CD14-positive monocyte (primary cell): ENCODE data around the gene LRRK2. TPM values are rescaled to one million over a fixed set of nuclear protein-coding genes. Genes with fewer than 3 reads are reported as not detected.
A peak's percentile ranks its signal among the peaks of the same experiment; 100 is the strongest.
"Not testable (repeated sequence)": the region's sequence is repeated elsewhere in the genome, so short reads cannot be mapped to it uniquely, and the experiment has no call there.

Experiments
- DNase-seq, 3 donors: peaks; one replicate each; pipeline ENCODE4 v3.0.0-alpha.2; 2011 to 2022
- H2AFZ ChIP-seq: 2 replicates; pipeline ENCODE4 v1.6.0; 2012; ENCODE audit warnings: mild to moderate bottlenecking, low read depth, low read length, inconsistent platforms; ENCODE audit not compliant: insufficient read depth, poor library complexity, severe bottlenecking
- H3K27ac ChIP-seq, 2 donors: 1 replicate in 1 of 2; 2 replicates in 1 of 2; pipeline ENCODE4 v1.5.1; 2012 to 2013; ENCODE audit warnings: low read length in 2 of 2, control low read depth in 1 of 2, inconsistent platforms in 1 of 2, low read depth in 1 of 2, mild to moderate bottlenecking in 1 of 2
- H3K27me3 ChIP-seq, 2 donors: one replicate each; pipeline versions ENCODE4 v1.6.0 to v1.6.1; 2011 to 2013; ENCODE audit warnings: low read length in 2 of 2; ENCODE audit not compliant: control insufficient read depth in 2 of 2, insufficient read depth in 2 of 2
- H3K36me3 ChIP-seq, 2 donors: replicated peaks in 1 of 2; 1 replicate in 1 of 2; 2 replicates in 1 of 2; pipeline versions ENCODE4 v1.5.1 to v1.6.1; 2012 to 2013; ENCODE audit warnings: low read length in 2 of 2, control low read depth in 1 of 2, inconsistent platforms in 1 of 2, mild to moderate bottlenecking in 1 of 2; ENCODE audit not compliant: insufficient read depth in 2 of 2, control insufficient read depth in 1 of 2
- H3K4me1 ChIP-seq, 2 donors: 1 replicate in 1 of 2; 2 replicates in 1 of 2; pipeline versions ENCODE4 v1.5.1 to v1.6.1; 2012 to 2013; ENCODE audit warnings: low read length in 2 of 2, control low read depth in 1 of 2, inconsistent platforms in 1 of 2, mild to moderate bottlenecking in 1 of 2, moderate library complexity in 1 of 2; ENCODE audit not compliant: insufficient read depth in 2 of 2, control insufficient read depth in 1 of 2
- H3K4me2 ChIP-seq: replicated peaks from 2 replicates; pipeline ENCODE3; 2012; ENCODE audit warnings: low read length, moderate library complexity, mild to moderate bottlenecking; ENCODE audit not compliant: poor library complexity, severe bottlenecking; ENCODE audit errors: extremely low read depth
- H3K4me3 ChIP-seq, 3 experiments: fragments of 200-600 bp in 1 of 3; sonication (generic) in 1 of 3; replicated peaks in 1 of 3; 1 replicate in 2 of 3; 2 replicates in 1 of 3; pipeline ENCODE4 v1.5.1; 2011 to 2013; ENCODE audit warnings: low read length in 3 of 3, mild to moderate bottlenecking in 3 of 3, control low read depth in 2 of 3, low read depth in 2 of 3, inconsistent platforms in 1 of 3, moderate library complexity in 1 of 3
- H3K79me2 ChIP-seq: 2 replicates; pipeline ENCODE4 v1.6.0; 2012; ENCODE audit warnings: mild to moderate bottlenecking, control low read depth, inconsistent platforms, low read length, moderate library complexity; ENCODE audit not compliant: insufficient read depth
- H3K9ac ChIP-seq: 2 replicates; pipeline ENCODE4 v1.6.0; 2017; ENCODE audit warnings: low read length, mild to moderate bottlenecking; ENCODE audit not compliant: insufficient read depth, poor library complexity, severe bottlenecking
- H3K9me3 ChIP-seq, 2 donors: replicated peaks in 1 of 2; 1 replicate in 1 of 2; 2 replicates in 1 of 2; pipeline versions ENCODE4 v1.5.1 to v1.6.1; 2012 to 2013; ENCODE audit warnings: low read length in 2 of 2, control low read depth in 1 of 2; ENCODE audit not compliant: control insufficient read depth in 1 of 2, insufficient read depth in 1 of 2
- H4K20me1 ChIP-seq: 2 replicates; pipeline ENCODE4 v1.6.0; 2012; ENCODE audit warnings: mild to moderate bottlenecking, low read length, control low read depth, moderate library complexity; ENCODE audit not compliant: insufficient read depth
- H3K27ac Mint-ChIP-seq, 7 donors: one replicate each; pipeline ENCODE4 v1.8.0; 2020; ENCODE audit warnings: mild to moderate bottlenecking in 7 of 7, mixed read lengths in 7 of 7, moderate library complexity in 6 of 7, inconsistent platforms in 2 of 7
- H3K27me3 Mint-ChIP-seq, 3 donors: one replicate each; pipeline ENCODE4 v1.8.0; 2021 to 2022; ENCODE audit warnings: low read depth in 3 of 3, mild to moderate bottlenecking in 3 of 3, mixed read lengths in 3 of 3, moderate library complexity in 3 of 3, inconsistent platforms in 1 of 3
- H3K36me3 Mint-ChIP-seq, 2 donors: one replicate each; pipeline ENCODE4 v1.8.0; 2020; ENCODE audit warnings: mixed read lengths in 2 of 2, inconsistent platforms in 1 of 2, mild to moderate bottlenecking in 1 of 2
- H3K4me1 Mint-ChIP-seq: one replicate; pipeline ENCODE4 v1.8.0; 2020; ENCODE audit warnings: mild to moderate bottlenecking, mixed read lengths
- H3K4me3 Mint-ChIP-seq, 2 donors: one replicate each; pipeline ENCODE4 v1.8.0; 2020; ENCODE audit warnings: mild to moderate bottlenecking in 2 of 2, mixed read lengths in 2 of 2, moderate library complexity in 1 of 2
- H3K9me3 Mint-ChIP-seq, 7 donors: one replicate each; pipeline ENCODE4 v1.8.0; 2020 to 2022; ENCODE audit warnings: mixed read lengths in 7 of 7, mild to moderate bottlenecking in 6 of 7, moderate library complexity in 6 of 7, inconsistent platforms in 2 of 7
- WGBS: methylation state at CpG from one replicate; pipeline ENCODE4 v1.1.5; 2013; ENCODE audit warnings: missing lambda C conversion rate; ENCODE audit not compliant: insufficient coverage; 5-methylcytosine and 5-hydroxymethylcytosine counted together
- intact Hi-C, 2 donors: fragments of 100-400 bp; cut with micrococcal nuclease; formaldehyde crosslinking; loops; one replicate each; pipeline versions ENCODE4 v1.15.0 to v1.15.1; 2023
- polyA plus RNA-seq, 3 donors: library from polyadenylated mRNA; depleted of rRNA in 1 of 3; unstranded in 2 of 3; stranded (reverse) in 1 of 3; fragments of 300-500 nt in 2 of 3; fragments of >200 nt in 1 of 3; fragmentation: Illumina TruSeq in 2 of 3; gene quantifications; 1 replicate in 2 of 3; 2 replicates in 1 of 3; pipeline ENCODE4 v1.2.3, GENCODE V29; 2012 to 2021
- TF ChIP-seq, protein P1 (sequence below): fragments of 200-600 bp; IDR thresholded peaks from one replicate; pipeline ENCODE4 v1.8.0; 2022; ENCODE audit warnings: antibody characterized with exemption, mild to moderate bottlenecking

Gene LRRK2
- polyA plus RNA-seq, 3 donors = 47.7 to 67.2 (median 47.9) TPM

DNA sequence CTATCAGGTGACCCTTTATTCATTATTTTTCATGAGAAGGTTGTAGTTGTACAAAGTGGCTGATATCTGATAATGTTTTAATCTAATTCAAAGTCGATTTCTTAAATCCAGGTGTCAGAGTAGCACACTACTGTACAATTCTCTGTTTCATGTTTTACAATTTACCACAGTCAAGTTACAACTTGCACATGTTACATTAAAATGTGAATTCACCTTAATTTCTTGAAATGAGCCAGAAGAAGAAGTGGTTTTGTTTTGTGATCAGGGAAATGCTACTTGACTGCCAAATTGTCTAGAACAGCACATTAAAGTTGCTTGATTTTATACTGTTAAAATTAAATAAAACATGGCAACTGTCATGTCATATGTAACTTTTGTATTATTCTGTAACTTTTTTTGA, 23.2 kb downstream of the LRRK2 start:
- no peak overlapping the region for H2AFZ ChIP-seq
- peaks cover 70 to 81% of the 10 kb centered on the region in 2 donors for H3K36me3 Mint-ChIP-seq
- intact Hi-C loops = no loop called here
- peaks cover 0 to 3% (median 0%) of the 10 kb centered on the region in 7 donors for H3K9me3 Mint-ChIP-seq
- H3K4me3 Mint-ChIP-seq = no peak overlapping the region
- WGBS = no CpG with 5 or more reads among the region's 1 CpG
- no peaks in the 10 kb centered on the region for H3K9me3 ChIP-seq
- H3K4me3 ChIP-seq = no peak overlapping the region
- no peaks in the 10 kb centered on the region for H3K27me3 ChIP-seq
- no peak overlapping the region for H3K4me2 ChIP-seq
- H3K27me3 Mint-ChIP-seq = no peaks in the 10 kb centered on the region
- H3K4me1 ChIP-seq = no peaks in the 10 kb centered on the region
- H4K20me1 ChIP-seq = peaks cover 95% of the 10 kb centered on the region
- H3K79me2 ChIP-seq = peaks cover 32% of the 10 kb centered on the region
- peaks cover 4% of the 10 kb centered on the region for H3K4me1 Mint-ChIP-seq
- no peak overlapping the region for H3K9ac ChIP-seq
- TF ChIP-seq, protein P1, sequence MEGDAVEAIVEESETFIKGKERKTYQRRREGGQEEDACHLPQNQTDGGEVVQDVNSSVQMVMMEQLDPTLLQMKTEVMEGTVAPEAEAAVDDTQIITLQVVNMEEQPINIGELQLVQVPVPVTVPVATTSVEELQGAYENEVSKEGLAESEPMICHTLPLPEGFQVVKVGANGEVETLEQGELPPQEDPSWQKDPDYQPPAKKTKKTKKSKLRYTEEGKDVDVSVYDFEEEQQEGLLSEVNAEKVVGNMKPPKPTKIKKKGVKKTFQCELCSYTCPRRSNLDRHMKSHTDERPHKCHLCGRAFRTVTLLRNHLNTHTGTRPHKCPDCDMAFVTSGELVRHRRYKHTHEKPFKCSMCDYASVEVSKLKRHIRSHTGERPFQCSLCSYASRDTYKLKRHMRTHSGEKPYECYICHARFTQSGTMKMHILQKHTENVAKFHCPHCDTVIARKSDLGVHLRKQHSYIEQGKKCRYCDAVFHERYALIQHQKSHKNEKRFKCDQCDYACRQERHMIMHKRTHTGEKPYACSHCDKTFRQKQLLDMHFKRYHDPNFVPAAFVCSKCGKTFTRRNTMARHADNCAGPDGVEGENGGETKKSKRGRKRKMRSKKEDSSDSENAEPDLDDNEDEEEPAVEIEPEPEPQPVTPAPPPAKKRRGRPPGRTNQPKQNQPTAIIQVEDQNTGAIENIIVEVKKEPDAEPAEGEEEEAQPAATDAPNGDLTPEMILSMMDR = no peak
- H3K36me3 ChIP-seq = peaks cover 90 to 92% of the 10 kb centered on the region in 2 donors
- DNase-seq = no peak
- peak overlapping the region in 1 of 7 donors; percentile 9 for H3K27ac Mint-ChIP-seq
- H3K27ac ChIP-seq = no peak overlapping the region

DNA sequence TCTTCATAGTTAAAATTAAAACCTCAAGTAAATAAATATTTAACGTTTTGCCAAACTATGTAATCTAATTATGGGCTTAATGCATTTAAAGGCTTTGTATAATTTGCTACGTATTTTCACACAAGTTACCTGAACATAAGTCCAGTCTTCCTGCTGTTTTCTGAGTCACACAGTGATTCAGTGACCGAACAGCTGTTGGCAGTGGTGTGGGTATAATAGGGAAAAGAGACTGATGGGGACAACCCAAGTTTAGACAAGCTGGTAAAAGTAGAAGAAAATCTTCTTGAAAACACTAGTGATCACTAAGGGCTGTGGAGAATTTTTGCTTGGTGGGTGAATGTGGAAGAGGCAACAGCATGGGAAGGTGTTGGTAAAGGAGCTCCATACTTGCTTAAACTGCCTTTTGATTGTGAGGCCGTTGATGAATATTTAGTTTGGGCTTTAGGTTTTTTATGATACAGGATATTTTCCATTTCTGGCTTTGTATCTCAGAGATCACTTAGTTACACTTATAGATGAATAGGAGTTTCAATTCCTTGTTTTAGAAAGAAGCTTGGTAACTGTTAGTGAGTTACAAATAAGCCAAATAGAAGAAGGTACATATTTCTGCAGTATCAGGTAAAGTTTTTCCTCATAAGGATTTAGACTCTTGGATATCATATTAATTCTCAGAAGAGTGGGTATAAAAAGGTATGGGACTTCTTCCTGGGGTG, 23.9 kb downstream of the LRRK2 start:
- peaks cover 29% of the 10 kb centered on the region for H3K79me2 ChIP-seq
- WGBS = 100% methylated on average over 2 of the region's 4 CpGs
- Mint-ChIP-seq H3K4me3 (no peak overlapping the region), H3K27ac (peak overlapping the region in 3 of 7 donors; percentile 10 to 82 (median 24)), H3K9me3 (peaks cover 0 to 3% (median 0%) of the 10 kb centered on the region in 7 donors), H3K36me3 (peaks cover 69 to 80% of the 10 kb centered on the region in 2 donors), H3K4me1 (peaks cover 4% of the 10 kb centered on the region), H3K27me3 (no peaks in the 10 kb centered on the region)
- DNase-seq = no peak
- H3K9me3 ChIP-seq = no peaks in the 10 kb centered on the region
- peaks cover 90 to 92% of the 10 kb centered on the region in 2 donors for H3K36me3 ChIP-seq
- H4K20me1 ChIP-seq = peaks cover 95% of the 10 kb centered on the region
- H3K27me3 ChIP-seq = no peaks in the 10 kb centered on the region
- H3K4me2 ChIP-seq = no peak overlapping the region
- no peak overlapping the region for H2AFZ ChIP-seq
- H3K9ac ChIP-seq = no peak overlapping the region
- TF ChIP-seq, protein P1 = no peak
- peak overlapping the region in 1 of 2 donors; percentile 38 for H3K27ac ChIP-seq
- no peak overlapping the region for H3K4me3 ChIP-seq
- intact Hi-C loops = no loop called here
- H3K4me1 ChIP-seq = no peaks in the 10 kb centered on the region

DNA sequence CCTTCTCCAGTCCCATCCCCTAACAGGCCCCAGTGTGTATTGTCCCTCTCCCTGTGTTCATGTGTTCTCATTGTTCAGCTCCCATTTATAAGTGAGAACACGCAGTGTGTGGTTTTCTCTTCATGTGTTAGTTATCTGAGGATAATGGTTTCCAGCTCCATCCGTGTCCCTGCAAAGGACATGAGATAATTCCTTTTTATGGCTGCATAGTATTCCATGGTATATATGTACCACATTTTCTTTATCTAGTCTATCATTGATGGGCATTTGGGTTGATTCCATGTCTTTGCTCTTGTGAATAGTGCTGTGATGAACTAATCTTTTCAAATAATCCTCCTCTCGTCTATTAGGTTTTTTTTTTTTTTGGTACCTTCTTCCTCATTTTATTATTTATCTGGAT, 25.9 kb downstream of the LRRK2 start:
- H3K4me1 ChIP-seq, H2AFZ ChIP-seq, H3K27ac Mint-ChIP-seq, H3K4me3 ChIP-seq, H3K27me3 ChIP-seq, H3K27ac ChIP-seq, H3K9me3 Mint-ChIP-seq, H3K9me3 ChIP-seq, intact Hi-C loops, H3K27me3 Mint-ChIP-seq, H3K4me2 ChIP-seq, DNase-seq, H3K4me1 Mint-ChIP-seq, H3K9ac ChIP-seq, H3K4me3 Mint-ChIP-seq: not testable (repeated sequence)
- Histone ChIP-seq H3K36me3 (peaks cover 90 to 92% of the 10 kb centered on the region in 2 donors), H4K20me1 (peaks cover 95% of the 10 kb centered on the region), H3K79me2 (peaks cover 30% of the 10 kb centered on the region)
- peaks cover 77 to 83% of the 10 kb centered on the region in 2 donors for H3K36me3 Mint-ChIP-seq
- WGBS = no CpG with 5 or more reads among the region's 3 CpGs
